ENCODE data around the gene F12.
"Not testable (repeated sequence)": the region's sequence is repeated elsewhere in the genome, so short reads cannot be mapped to it uniquely, and the experiment has no call there.

The F12 gene

DNA sequence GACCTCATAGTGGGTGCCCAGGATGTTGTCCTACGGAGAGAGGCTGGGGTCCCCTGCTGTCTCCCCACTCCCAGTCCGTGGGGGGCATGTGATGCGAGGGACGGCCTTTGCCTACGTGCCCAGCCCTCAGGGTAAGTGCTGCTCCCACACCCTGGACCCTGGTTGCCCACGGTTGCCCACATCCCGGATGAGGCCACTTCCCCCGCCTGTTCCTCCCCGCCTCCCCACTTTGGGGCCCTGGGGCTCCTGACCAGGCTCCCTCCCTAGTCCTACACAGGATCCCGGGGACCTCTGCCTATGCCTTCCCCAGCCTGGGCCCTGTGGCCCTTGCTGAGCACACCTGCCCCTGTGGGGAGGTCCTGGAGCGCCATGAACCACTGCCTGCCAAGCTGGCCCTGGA lies 23.6 kb downstream of the F12 start:
- DNase-seq: no peak

DNA sequence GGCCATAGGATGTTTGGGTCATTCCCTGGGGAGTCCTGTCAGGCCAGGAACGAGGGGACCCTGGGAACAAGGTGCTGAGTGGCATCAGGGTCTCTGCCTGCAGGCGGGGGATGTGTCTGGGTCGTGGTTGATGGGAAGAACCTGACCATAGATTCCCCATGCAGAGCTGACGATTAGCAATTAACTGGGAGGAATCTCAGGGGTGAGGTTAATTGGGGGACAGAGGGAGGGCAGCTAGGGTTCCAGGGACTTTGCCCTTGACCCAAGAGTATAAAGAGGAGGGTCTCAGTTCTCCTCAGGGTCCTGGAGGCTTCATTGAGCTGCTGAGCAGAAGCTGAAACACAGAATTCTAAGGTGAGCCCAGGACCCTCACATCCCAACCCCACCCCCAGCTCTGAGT lies 25.2 kb downstream of the F12 start, which contains the start of gene SLC34A1:
SLC34A1 (plus strand) TSS at position 301 of the 400 bp plus-strand sequence. CDS start 1,308 bp downstream, outside the sequence.
- DNase-seq: no peak

DNA sequence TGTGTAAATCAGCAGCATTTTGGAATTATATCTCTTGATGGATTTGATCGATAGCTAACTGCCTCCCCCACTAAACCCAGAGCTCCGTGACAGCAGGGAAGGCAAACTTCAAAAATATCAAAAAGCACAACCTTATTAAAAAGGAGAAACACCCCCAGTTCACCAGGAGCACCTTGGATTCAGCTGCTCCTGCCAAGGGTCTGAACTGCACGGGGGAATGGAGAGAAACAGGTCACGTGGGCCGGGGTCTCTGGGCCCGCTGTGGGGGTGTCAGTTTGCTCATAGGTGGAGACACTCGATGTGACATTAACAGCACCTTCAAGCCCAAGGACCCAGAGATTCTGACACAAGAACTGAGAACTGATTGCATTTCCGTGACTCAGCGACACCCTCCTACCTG lies 26.2 kb downstream of the F12 start:
- DNase-seq: no peak

DNA sequence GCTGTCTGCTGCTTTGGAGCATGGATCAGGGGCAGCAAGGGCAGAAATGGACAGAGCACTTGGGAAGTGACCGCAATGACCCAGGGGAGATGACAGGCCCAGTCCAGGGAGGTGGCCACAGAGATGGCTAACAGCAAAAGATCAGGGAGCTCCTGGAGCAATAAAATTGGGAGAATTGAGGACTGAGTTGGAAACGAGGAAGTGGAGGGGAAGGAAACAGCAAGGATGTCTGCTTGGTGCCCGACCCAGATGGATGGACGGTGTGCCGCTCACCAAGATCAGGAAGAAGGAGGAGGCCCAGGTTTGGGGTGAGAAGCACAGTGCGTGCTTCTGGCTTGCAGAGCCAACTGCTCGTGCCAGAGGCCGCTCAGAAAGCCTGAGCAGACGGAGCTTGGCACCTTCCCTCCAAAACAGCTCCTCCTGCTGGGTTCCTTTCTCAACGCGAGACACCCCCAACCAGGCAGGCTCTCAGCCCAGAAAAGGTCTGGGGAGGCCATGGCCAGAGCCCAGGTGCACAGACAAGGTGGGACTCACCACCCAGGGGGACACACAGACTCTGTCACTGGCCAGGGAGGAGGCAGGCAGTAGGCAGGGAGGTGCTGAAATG lies 26.8 kb downstream of the F12 start:
- DNase-seq: no peak

DNA sequence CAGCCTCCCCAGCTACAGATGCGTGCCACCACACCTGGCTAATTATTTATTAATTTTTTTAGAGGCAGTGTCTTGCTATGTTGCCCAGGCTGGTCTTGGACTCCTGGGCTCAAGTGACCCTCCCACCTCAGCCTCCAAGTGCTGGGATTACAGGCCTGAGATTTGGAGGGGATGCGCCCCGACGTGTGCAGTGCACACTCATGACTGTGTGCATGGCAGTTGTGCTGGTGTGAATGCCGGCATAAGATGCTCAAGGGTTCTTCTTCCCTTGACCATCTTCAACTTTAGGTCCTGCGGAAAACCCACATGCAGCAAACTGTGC lies 28.6 kb downstream of the F12 start:
- no peak for DNase-seq

DNA sequence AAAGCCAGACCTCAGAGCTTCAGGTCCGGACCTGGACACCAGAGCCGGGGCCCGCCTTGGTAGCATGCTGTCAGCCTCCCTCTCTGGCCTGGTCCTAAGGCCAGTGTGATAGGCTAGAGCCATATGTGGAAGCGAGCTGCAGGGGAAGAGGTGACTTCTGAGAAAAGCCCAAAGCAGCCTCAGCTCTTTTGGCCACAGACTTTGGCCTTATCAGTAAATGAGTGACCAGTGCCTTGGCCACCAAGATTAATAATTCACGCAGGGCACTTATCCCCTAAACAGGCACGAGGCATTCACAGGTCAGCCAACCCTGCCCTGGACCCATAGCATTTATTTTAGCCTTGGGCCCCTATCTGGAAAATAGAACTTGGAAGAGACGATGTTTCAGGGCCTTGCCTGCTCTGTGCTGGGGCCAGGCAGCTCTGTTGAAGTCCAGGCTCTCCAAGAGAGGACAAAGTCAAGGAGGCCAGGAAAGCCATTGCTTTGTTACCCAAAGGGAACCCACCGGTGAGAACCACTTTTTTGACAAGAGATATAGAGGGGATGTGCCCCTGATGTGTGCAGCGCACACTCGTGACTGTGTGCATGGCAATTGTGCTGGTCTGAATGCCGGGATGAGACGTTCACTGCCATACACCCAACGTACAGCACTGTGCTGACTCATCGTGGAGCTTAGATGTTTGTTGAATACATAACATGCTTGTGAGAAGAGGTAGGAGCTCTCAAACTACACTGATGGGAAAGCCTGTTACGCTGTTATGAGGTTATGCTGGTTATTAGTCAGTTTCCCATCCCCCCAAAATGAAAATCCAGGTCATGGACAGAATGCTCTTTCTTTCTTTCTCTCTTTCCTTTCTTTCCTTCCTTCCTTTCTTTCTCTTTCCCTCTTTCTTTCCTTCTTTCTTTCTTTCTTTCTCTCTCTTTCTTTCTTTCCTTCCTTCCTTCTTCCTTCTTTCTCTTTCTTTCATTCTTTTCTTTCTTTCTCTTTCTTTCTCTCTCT lies 30.2 kb downstream of the F12 start:
- no peak for DNase-seq

DNA sequence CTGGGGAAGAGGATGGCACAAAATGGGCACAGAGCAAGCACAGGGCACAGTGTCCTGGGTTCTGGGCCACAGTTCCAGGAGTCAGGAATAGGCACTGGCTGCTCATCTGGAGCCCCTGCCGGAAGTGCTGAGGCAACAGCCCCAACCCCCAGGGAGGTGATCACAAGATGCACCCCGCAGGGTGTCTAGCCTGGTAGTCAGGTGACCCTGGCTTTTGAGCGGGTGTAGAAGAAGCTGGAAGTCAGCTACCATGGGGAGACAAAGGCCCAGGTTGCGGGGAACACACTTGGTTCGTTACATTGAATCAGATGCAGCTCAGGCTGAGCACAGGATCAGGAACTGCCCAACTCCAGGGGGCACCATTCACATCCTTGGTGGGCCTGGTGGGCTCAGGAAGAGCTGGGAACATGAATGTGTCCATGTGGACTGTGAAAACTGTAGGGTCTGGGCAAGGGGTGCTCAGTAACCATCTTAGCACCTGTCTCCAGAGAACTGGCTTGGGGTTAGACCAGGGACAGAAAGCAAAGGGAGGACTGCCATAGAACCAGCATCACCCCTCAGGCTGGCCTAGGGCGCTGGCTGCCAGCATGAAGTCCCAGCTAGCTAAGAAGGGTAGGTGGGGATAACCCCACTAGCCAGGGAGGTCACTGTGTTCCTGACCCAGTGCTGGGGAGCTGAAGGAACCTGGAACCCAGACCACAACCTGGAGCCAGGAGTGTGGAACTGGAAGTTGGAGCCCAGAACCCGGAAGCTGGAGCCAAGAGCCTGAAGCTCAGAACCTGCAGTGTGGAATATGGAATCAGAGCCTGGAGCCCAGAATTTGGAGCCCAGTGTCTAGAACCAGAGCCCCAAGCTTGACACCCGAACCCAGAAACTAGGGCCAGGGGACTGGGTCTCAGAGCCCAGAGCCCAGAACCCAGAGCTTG lies 31.2 kb downstream of the F12 start:
- no peak for DNase-seq

DNA sequence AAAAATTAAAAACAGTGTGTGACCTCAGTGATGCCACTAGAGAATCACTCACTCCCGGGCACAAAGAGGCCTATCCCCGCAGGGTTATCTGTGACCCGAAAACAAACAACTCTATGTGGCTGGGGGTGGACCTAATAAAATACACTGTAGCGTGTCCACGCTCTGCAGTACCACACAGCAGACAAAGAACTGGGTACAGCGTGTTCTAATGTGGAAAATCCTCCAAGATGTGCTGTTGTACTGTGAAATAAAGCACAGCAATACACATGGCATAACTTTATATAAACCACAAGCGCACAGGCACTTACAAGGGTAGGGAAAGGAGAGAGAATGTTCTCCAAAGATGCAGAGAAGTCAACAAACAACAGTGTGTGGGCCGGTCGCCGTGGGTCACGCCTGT lies 33.3 kb downstream of the F12 start:
- no peak for DNase-seq

DNA sequence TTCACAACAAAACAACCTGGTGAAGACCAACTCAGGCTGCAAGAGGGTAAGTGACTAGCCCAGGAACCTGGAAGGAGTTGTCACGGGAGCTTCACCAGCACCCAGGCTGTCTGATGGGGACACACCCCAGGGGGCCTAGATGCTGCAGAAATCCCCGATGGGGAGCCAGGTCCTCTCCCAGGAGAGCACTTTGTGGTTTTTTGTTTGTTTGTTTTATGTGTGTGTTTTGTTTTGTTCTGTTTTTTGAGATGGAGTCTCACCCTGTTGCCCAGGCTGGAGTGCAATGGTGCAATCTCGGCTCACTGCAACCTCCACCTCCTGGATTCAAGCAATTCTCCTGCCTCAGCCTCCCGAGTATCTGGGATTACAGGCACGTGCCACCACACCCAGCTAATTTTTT lies 33.8 kb downstream of the F12 start:
- DNase-seq: not testable (repeated sequence)

DNA sequence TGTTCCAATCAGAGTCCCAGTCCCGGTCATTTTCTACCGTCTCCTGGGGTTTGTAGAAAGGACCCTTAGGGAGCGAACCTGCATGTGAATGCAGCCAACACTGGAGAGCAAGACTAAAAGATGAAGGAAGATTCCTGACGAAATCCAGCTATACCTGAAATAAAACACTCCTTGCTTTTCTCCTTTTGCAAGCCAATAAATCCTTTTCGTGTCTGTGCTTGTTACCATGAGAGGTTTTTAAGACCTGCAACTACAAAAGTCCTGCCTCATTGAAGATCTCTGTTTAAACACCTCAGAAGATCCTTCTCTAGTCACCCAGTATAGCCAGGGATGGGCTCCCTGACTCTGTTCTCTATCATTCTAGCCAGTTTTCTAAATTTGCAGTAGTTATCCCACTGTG lies 35.2 kb downstream of the F12 start:
- DNase-seq: no peak

DNA sequence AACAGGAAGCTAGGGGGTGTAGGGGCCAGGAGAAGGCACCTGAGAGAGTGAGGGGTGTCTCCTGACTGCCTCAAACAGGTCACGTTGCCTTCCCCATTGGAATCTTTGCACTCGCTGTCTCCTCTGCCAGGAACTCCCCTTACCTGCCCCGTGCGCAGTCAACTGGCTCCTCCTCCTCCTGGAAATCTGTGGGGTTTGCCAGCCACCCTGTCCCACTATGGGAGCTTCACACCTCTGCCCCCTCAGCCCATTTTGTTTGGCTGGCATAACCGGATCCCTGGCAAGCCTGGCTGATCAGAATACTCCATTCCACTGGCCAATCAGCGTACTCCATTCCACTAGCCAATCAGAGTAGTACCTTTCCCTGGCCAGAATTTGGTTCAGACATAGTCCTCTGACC lies 35.6 kb downstream of the F12 start:
- DNase-seq: no peak

DNA sequence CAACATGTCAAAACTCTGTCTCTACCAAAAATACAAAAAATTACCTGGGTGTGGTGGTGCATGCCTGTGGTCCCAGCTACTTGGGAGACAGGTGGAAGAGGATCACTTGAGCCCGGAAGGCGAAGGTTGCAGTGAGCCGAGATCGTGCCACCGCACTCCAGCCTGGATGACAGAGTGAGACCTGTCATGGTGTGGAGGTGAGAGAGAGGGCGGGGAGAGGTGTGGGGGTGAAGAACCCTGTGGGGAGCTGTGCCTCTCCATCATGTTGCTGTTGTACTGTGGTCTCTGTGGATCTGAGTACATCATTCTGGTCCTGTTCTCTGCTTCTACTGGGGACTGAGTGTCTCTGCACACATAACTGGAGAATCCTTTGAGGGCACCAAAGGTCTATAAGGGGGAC lies 36.5 kb downstream of the F12 start:
- DNase-seq: no peak

DNA sequence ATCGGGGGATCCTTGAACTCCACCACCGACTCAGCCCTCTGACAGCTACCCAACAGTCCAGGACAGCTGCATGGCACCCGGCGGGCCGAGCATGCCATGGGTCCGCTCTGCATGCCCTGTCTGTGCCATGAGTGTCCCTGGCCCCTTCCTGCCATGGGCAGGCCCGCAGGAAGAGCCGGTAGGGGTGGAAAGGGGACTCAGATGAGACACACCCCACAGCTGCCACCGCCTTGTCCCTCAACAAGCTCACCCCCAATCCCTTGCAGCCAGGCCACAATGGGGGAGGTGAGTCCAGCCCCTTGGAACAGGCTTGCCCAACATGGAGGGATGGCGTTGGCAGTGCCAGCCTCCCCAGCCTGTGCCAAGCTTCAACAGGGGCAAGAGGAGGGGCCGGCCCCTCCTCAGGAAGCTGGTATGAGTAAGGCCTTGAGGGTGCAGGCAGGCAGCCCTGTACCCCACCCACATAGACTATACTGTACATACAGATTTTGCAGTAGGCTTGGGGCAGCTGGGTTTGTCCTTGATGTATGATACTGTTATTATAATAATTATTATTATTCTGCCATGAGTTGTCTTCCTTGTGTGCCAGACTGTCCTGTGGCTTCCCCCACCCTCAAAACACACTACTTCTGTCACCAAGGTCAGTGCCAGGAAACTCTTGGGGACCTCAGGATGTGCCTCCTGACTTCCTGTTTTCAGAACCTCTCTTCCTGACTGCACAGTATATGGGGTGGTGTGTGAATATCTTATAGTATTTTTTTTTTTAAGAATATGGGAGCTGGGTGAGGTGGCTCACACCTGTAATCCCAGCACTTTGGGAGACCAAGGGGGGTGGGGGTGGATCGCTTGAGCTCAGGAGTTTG lies 37.1 kb downstream of the F12 start:
- no peak for DNase-seq

DNA sequence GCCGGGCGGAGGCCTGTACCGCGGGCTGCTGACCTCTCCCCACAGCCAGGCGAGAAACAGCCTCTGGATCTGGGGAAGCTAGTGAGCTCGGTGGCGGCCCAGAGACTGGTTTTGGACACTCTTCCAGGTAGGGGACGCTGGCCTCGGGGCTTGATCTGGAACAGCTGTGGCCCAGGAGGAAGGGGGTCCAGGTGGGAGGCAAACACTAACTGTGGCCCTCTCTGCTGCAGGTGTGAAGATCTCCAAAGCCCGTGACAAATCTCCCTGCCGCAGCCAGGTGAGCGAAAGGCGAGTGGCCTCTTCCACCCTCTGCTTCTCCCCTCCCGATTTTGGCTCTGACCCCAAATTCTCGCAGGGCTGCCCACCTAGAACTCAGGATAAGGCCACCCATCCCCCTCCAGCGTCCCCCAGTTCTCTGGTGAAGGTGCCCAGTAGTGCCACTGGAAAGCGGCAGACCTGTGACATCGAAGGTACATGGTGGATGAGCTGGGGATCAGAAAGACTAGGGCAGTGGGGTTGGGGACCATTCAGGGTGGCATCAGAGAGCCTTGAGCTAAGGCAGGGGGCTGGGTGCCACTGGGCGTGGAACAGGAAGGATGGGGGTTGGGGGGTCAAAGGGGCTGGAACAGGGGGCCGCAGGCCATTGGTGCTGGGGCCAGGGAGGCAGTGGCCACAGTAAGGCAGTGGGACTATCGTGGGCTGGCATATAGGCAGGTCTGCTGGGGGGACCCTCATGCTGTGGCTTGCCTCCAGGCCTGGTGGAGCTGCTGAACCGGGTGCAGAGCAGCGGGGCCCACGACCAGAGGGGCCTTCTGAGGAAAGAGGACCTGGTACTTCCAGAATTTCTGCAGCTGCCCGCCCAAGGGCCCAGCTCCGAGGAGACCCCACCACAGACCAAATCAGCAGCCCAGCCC lies 38.0 kb downstream of the F12 start:
- no peak for DNase-seq

DNA sequence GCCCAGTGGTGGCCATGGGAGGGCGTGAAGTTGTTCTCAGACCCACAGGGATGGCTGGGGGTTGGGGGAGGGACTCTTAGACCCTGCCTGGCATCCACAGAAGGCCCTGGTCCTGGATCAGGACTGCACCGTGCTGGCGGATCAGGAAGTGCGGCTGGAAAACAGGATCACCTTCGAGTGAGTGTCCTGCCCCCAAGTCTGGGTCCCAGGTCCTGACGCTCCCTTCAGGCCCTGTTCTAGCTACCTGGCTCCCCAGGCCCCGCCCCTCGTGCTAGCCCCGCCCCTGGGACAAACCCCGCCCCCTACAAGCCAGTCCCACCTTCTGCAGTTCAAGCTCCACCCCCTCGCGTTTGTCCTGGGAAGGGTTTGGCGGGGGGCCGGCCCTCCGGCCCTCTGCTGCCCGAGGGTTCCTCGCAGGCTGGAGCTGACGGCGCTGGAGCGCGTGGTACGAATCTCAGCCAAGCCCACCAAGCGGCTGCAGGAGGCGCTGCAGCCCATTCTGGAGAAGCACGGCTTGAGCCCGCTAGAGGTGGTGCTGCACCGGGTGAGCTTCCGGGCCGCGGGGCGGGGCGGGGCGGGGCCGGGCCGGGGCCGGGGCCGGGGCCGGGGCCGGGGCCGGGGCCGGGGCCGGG lies 38.8 kb downstream of the F12 start:
- DNase-seq: peak; percentile 62

DNA sequence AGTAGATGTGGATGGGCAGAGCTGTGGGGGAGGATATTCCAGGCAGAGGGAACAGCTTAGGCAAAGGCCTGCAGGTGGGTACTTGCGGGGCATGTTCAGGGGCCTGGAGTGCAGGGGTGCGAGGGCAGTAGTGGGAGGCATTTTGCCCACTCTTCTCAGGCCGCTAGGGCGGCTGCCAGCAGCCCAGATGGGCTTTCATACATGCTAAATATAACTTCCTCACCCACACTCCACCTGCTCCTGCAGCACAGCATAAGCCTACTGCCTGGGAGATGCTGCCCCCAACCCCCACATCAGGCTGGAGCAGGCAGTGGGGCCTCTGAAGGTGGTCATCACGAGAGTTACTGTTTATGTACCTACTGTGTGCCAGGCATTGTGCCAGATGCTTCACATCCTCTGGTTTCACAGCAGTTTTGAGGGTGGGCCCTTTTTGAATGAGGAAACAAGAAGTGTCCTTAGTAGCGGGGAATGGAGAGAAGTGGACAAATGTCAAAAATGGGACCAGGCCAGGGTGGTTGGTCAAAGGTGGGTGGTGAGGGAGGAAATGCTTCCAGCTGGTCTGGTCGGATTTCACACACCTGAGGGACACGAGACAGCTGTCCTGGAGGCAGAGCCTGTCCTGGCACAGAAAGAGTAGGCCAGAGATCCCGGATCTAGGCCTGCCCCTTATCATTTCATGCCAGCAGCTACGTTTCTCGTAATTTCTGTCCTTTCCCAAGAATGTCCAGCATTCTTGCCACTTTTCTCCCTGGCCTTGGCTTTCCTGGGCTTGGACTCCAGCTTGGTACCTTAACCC lies 39.5 kb downstream of the F12 start:
- DNase-seq: no peak

DNA sequence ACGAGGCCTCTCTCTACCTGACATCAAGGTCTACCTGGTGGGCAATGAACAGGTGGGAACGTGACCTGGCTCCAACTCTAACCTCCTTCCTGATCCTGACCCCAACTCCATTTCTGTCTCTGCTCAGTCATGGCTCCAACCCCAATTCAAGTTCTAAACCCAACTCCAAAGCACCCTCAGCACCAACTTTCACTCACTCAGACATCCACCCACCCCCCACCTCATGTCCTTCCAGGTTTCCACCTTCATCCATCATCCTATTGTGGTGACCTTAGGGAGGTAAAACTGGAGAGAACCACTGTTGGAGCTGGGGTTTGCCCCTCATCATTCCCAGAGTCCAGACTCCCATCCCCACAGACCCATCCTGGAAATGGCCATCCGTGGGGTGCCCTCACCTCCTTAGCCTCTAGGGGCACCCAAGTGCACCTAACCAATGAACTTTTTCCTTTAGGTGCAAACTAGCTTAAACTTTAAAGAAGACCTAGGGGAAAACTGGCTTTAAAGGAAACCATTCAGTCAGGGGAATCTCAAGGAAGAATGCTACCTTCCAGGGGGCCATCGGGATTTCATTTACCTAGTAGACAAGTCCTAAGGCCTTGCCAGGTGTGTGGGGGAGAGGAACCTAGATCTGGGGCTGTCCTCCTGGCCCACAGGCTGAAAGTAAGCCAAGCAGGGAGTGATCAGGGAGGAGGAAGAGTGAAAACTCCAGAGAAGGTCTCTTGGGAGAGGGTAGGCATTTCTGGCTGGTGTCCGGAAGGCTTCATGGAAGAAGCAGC lies 40.3 kb downstream of the F12 start:
- DNase-seq: no peak

DNA sequence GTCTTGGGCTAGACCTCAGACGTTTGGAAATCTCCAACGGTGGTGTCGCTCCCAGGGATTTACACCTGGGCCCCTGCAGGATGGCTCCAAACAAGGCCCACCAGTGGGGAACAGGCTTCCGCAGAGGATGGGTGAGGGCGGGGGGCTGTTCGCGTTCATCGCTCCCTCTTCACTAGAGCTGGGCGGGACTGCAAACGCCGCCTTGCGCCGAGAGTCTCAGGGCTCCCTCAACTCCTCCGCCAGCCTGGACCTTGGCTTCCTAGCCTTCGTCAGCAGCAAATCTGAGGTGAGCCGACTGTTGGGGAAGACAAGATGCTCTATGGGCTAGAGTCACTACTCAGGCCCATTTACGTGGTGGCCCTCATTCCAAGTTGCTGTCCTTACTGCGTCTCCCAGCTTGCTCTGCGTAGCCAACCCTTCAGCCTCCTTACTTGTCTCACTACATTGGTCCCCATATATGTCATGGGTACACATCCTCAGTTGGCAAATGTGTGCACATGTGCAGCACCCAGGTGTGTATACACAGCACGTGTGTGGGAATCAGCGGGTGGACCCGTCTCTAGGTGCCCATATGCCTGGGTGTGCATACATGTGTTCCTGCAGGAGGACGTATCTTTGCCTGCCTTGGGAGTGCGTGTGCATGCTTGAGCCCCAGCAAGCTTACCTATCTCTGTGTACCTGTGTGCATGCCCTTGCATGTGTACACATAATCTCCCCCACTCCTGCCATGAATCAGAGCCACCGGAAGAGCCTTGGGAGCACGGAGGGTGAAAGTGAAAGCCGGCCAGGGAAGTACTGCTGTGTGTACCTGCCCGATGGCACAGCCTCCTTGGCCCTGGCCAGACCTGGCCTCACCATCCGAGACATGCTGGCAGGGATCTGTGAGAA lies 41.1 kb downstream of the F12 start:
- no peak for DNase-seq

All from stimulated activated CD4-positive, alpha-beta T cell treated with anti-CD3 and anti-CD28 coated beads, Interleukin-12 subunit alpha, Interleukin-12 subunit beta, amount 100 ng/mL, for 4 hours (primary cell).